HCT116 (cell line): Measurements from ENCODE around the gene CACNA1A. TPM values are rescaled to one million over a fixed set of nuclear protein-coding genes. Genes with fewer than 3 reads are reported as not detected.

Experiments
- ATAC-seq: fragments of 200-7000 bp; cut with Tn5 transposase; 2 replicates; pipeline ENCODE4 v1.9.1; 2020; ENCODE audit warnings: mild to moderate bottlenecking, moderate library complexity
- BruUV-seq: library from RNA; stranded (reverse); fragments of 400-500 nt; replicated peaks from 2 replicates; lab custom pipeline; 2021; lab: Mats Ljungman, UMichigan
- CTCF ChIA-PET: fragments of 300-600 bp; sonication (Branson Sonifier 250); formaldehyde crosslinking; loops from one replicate; lab custom pipeline; 2021; ENCODE audit warnings: antibody characterized with exemption; lab: Charles Lee
- POLR2A ChIA-PET: fragments of 300-600, 350-600 bp; sonication (Branson Sonifier 250); formaldehyde crosslinking; loops from one replicate; lab custom pipeline; 2021; ENCODE audit warnings: antibody characterized with exemption; lab: Charles Lee
- RAD21 ChIA-PET, 2 experiments: fragments of 300-600 bp; sonication (Branson Sonifier 250); formaldehyde crosslinking; loops; one replicate each; lab custom pipeline; 2023; ENCODE audit warnings: low total read pairs in 2 of 2; ENCODE audit not compliant: uncharacterized antibody in 2 of 2, unreplicated experiment in 2 of 2, low non-redundant PET in 1 of 2; lab: Charles Lee
- DNase-seq: peaks from one replicate; pipeline ENCODE4 v3.0.0-alpha.2; 2010; ENCODE audit warnings: low read depth, low spot score
- H2AFZ ChIP-seq: fragments of 200-600 bp; shearing (Covaris generic), sonication (generic); 2 replicates; pipeline ENCODE4 v1.6.1; 2017; ENCODE audit warnings: low read depth, mixed run types, mixed read lengths, antibody characterized with exemption, low read length; ENCODE audit not compliant: poor library complexity, severe bottlenecking
- H3K27ac ChIP-seq: 2 replicates; pipeline ENCODE4 v1.5.1; 2012; ENCODE audit warnings: low read depth, low read length
- H3K27me3 ChIP-seq: fragments of 200-600 bp; sonication (generic); 2 replicates; pipeline ENCODE4 v1.6.1; 2016; ENCODE audit warnings: mixed run types, low read length, mixed read lengths; ENCODE audit not compliant: insufficient read depth
- H3K36me3 ChIP-seq, 2 experiments: fragments of 200-500 bp in 1 of 2; fragments of 200-600 bp in 1 of 2; sonication (Bioruptor generic) in 1 of 2; sonication (generic) in 1 of 2; 2 replicates each; pipeline versions ENCODE4 v1.5.1 to v1.6.1; 2014 to 2016; ENCODE audit warnings: low read length in 2 of 2, inconsistent platforms in 1 of 2, mixed read lengths in 1 of 2, mixed run types in 1 of 2; ENCODE audit not compliant: insufficient read depth in 2 of 2, control insufficient read depth in 1 of 2
- H3K4me1 ChIP-seq, 2 experiments: fragments of 200-600 bp in 1 of 2; sonication (generic) in 1 of 2; 2 replicates each; pipeline versions ENCODE4 v1.5.1 to v1.6.1; 2012 to 2017; ENCODE audit warnings: low read length in 2 of 2, inconsistent platforms in 1 of 2, mild to moderate bottlenecking in 1 of 2, mixed read lengths in 1 of 2, mixed run types in 1 of 2, moderate library complexity in 1 of 2; ENCODE audit not compliant: insufficient read depth in 2 of 2, control insufficient read depth in 1 of 2
- H3K4me2 ChIP-seq: fragments of 200-600 bp; sonication (generic); 2 replicates; pipeline ENCODE4 v1.6.1; 2017; ENCODE audit warnings: mixed run types, low read length, mixed read lengths
- H3K4me3 ChIP-seq, 2 experiments: fragments of 200-600 bp in 1 of 2; sonication (generic) in 1 of 2; replicated peaks in 1 of 2; 2 replicates each; pipeline ENCODE4 v1.5.1; 2011 to 2016; ENCODE audit warnings: low read length in 2 of 2, control low read depth in 1 of 2, low read depth in 1 of 2, mild to moderate bottlenecking in 1 of 2, mixed read lengths in 1 of 2, mixed run types in 1 of 2
- H3K79me2 ChIP-seq: fragments of 200-600 bp; sonication (generic); 2 replicates; pipeline ENCODE4 v1.6.1; 2017; ENCODE audit warnings: mild to moderate bottlenecking, mixed run types, low read length, moderate library complexity, mixed read lengths; ENCODE audit not compliant: insufficient read depth
- H3K9ac ChIP-seq: fragments of 200-600 bp; sonication (generic); 2 replicates; pipeline ENCODE4 v1.6.1; 2016; ENCODE audit warnings: low read length, mixed read lengths
- H3K9me2 ChIP-seq: fragments of 200-600 bp; sonication (generic), shearing (Covaris generic); 2 replicates; pipeline ENCODE4 v1.6.1; 2017; ENCODE audit warnings: mixed run types, mild to moderate bottlenecking, moderate library complexity; ENCODE audit not compliant: insufficient read depth
- H3K9me3 ChIP-seq, 2 experiments: fragments of 200-500 bp in 1 of 2; fragments of 200-600 bp in 1 of 2; sonication (Bioruptor generic) in 1 of 2; sonication (generic) in 1 of 2; 2 replicates each; pipeline ENCODE4 v1.6.1; 2014 to 2017; ENCODE audit warnings: low read length in 2 of 2, mixed read lengths in 2 of 2, inconsistent platforms in 1 of 2, low read depth in 1 of 2, mild to moderate bottlenecking in 1 of 2, mixed run types in 1 of 2, moderate library complexity in 1 of 2; ENCODE audit not compliant: control insufficient read depth in 1 of 2, insufficient read depth in 1 of 2
- H4K20me1 ChIP-seq: fragments of 200-600 bp; sonication (generic), shearing (Covaris generic); 2 replicates; pipeline ENCODE4 v1.6.1; 2017; ENCODE audit warnings: mixed run types, mild to moderate bottlenecking, moderate library complexity; ENCODE audit not compliant: insufficient read depth
- CBX3 ChIP-seq: IDR thresholded peaks from 2 replicates; pipeline ENCODE4 v1.6.1; 2012; ENCODE audit warnings: low read depth
- ELF1 ChIP-seq: IDR thresholded peaks from 2 replicates; pipeline ENCODE4 v1.6.1; 2012; ENCODE audit warnings: low read depth, borderline replicate concordance
- EZH2phosphoT487 ChIP-seq: fragments of 200-600 bp; IDR thresholded peaks from 2 replicates; pipeline ENCODE4 v1.6.1; 2018; ENCODE audit warnings: antibody characterized with exemption, borderline replicate concordance
- SIN3A ChIP-seq: IDR thresholded peaks from 2 replicates; pipeline ENCODE4 v1.6.1; 2012; ENCODE audit warnings: low read depth
- SRF ChIP-seq: IDR thresholded peaks from 2 replicates; pipeline ENCODE4 v1.6.1; 2012; ENCODE audit warnings: low read depth
- ZFX ChIP-seq: fragments of 450-650 bp; IDR thresholded peaks from 2 replicates; pipeline ENCODE4 v1.6.1; 2017
- intact Hi-C: fragments of 100-400 bp; cut with micrococcal nuclease; formaldehyde crosslinking; loops from 2 replicates; pipeline ENCODE4 v1.10.0; 2022
- total RNA-seq: library from RNA; stranded (reverse); gene quantifications from one replicate; pipeline ENCODE4 v1.2.1, GENCODE V29; 2021; ENCODE audit not compliant: unreplicated experiment
- TF ChIP-seq, protein P1 (sequence below): IDR thresholded peaks from 2 replicates; pipeline ENCODE4 v1.6.1; 2011; ENCODE audit warnings: mild to moderate bottlenecking, low read length, moderate library complexity; ENCODE audit not compliant: insufficient replicate concordance; ENCODE audit errors: extremely low read depth

Gene CACNA1A
- total RNA-seq, 1 experiment from 2014 or later = 7.5 TPM

GRCh38 chr19:13240312-13241022, 265.8 kb downstream of the CACNA1A start:
- Histone ChIP-seq H3K27me3 (no peaks in the 10 kb centered on the region), H3K4me3 (no peak overlapping the region), H2AFZ (no peak overlapping the region), H3K79me2 (no peaks in the 10 kb centered on the region), H3K9ac (no peak overlapping the region), H4K20me1 (no peaks in the 10 kb centered on the region), H3K27ac (no peak overlapping the region), H3K9me3 (no peaks in the 10 kb centered on the region), H3K4me1 (peaks cover 0 to 7% of the 10 kb centered on the region in 2 experiments; a peak in 2 of 4 replicates), H3K4me2 (no peak overlapping the region), H3K36me3 (no peaks in the 10 kb centered on the region), H3K9me2 (no peaks in the 10 kb centered on the region)
- CTCF ChIA-PET = no interaction called here
- no TSS peak for BruUV-seq
- DNase-seq (no peak), ATAC-seq (no peak)
- POLR2A ChIA-PET = no interaction called here
- intact Hi-C loops = no loop called here
- RAD21 ChIA-PET = no interaction called here
- no peak for TF ChIP-seq SIN3A
- TF ChIP-seq, protein P1, sequence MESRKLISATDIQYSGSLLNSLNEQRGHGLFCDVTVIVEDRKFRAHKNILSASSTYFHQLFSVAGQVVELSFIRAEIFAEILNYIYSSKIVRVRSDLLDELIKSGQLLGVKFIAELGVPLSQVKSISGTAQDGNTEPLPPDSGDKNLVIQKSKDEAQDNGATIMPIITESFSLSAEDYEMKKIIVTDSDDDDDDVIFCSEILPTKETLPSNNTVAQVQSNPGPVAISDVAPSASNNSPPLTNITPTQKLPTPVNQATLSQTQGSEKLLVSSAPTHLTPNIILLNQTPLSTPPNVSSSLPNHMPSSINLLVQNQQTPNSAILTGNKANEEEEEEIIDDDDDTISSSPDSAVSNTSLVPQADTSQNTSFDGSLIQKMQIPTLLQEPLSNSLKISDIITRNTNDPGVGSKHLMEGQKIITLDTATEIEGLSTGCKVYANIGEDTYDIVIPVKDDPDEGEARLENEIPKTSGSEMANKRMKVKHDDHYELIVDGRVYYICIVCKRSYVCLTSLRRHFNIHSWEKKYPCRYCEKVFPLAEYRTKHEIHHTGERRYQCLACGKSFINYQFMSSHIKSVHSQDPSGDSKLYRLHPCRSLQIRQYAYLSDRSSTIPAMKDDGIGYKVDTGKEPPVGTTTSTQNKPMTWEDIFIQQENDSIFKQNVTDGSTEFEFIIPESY = no peak
- TF ChIP-seq ELF1 = no peak
- no peak for TF ChIP-seq ZFX
- no peak for TF ChIP-seq CBX3
- no peak for TF ChIP-seq SRF
- no peak for TF ChIP-seq EZH2phosphoT487
